Measurements from ENCODE around the gene REPS1. TPM values are rescaled to one million over a fixed set of nuclear protein-coding genes. Genes with fewer than 3 reads are reported as not detected.

REPS1 gene
- total and polyA plus RNA-seq, 2 of the 13 experiments (the other 11 are each of a cell fraction or from before 2014, with no cell fraction given): 36.4 to 38.3 TPM

- TF ChIP-seq ZNF280B (CRISPR knock-in tag; IDR thresholded peaks at IDR 0.05; ENCODE audit: borderline replicate concordance): no peak; the same call in 1 of the 2 replicates
- TF ChIP-seq SETDB1 (CRISPR knock-in tag; IDR thresholded peaks at IDR 0.05; ENCODE audit: borderline replicate concordance): no peak
- no peak for TF ChIP-seq ZNF138 (CRISPR knock-in tag; IDR thresholded peaks at IDR 0.05; ENCODE audit: low read depth)
- no peak for TF ChIP-seq KLF16 (CRISPR knock-in tag; IDR thresholded peaks at IDR 0.05)
- TF ChIP-seq ZNF816 (CRISPR knock-in tag; IDR thresholded peaks at IDR 0.05; ENCODE audit: borderline replicate concordance): no peak
- no peak for TF ChIP-seq BRD4 (CRISPR knock-in tag; IDR thresholded peaks at IDR 0.05)
- no peak for TF ChIP-seq ZNF496 (CRISPR knock-in tag; IDR thresholded peaks at IDR 0.05; ENCODE audit: insufficient replicate concordance)
- TF ChIP-seq YEATS2 (CRISPR knock-in tag; IDR thresholded peaks at IDR 0.05; ENCODE audit: borderline replicate concordance): no peak
- TF ChIP-seq ZFP82 (CRISPR knock-in tag; IDR thresholded peaks at IDR 0.05; ENCODE audit: borderline replicate concordance): no peak
- no peak for TF ChIP-seq NCOA5 (CRISPR knock-in tag; IDR thresholded peaks at IDR 0.05)
- TF ChIP-seq ZNF652 (CRISPR knock-in tag; IDR thresholded peaks at IDR 0.05; ENCODE audit: borderline replicate concordance, low read depth): no peak
- TF ChIP-seq ZNF710 (CRISPR knock-in tag; IDR thresholded peaks at IDR 0.05; ENCODE audit: borderline replicate concordance): no peak
- TF ChIP-seq SSRP1 (CRISPR knock-in tag; IDR thresholded peaks at IDR 0.05): no peak
- TF ChIP-seq CCAR2 (optimal IDR thresholded peaks at IDR 0.05; ENCODE audit: low read depth, low read length): no peak
- no peak for TF ChIP-seq REPIN1 (CRISPR knock-in tag; IDR thresholded peaks at IDR 0.05; ENCODE audit: borderline replicate concordance, low read depth)
- TF ChIP-seq GLMP (CRISPR knock-in tag; IDR thresholded peaks at IDR 0.05; ENCODE audit: borderline replicate concordance): no peak
- 0 out of 2 replicates have a peak, but pooled peaks have one; percentile 42 for TF ChIP-seq PHF20 (CRISPR knock-in tag; IDR thresholded peaks at IDR 0.05)
- TF ChIP-seq ZNF781 (CRISPR knock-in tag; IDR thresholded peaks at IDR 0.05; ENCODE audit: borderline replicate concordance, not compliant biosample characterization): no peak
- TF ChIP-seq CREB1 (IDR thresholded peaks at IDR 0.05): no peak
- no peak for TF ChIP-seq CREB1 (CRISPR knock-in tag; IDR thresholded peaks at IDR 0.05)
- TF ChIP-seq SP1 (IDR thresholded peaks at IDR 0.05): no peak
- TF ChIP-seq SP1 (CRISPR knock-in tag; IDR thresholded peaks at IDR 0.05): no peak
- no peak for TF ChIP-seq ZNF350 (CRISPR knock-in tag; IDR thresholded peaks at IDR 0.05; ENCODE audit: borderline replicate concordance, low read depth)
- TF ChIP-seq SAFB2 (CRISPR knock-in tag; IDR thresholded peaks at IDR 0.05; ENCODE audit: borderline replicate concordance, low read depth): 0 out of 2 replicates have a peak, but pooled peaks have one; percentile 29
Measured at GRCh38 chr6:139028658-139029469, 40.8 kb upstream of the REPS1 start, which contains the start of gene ABRACL (continued).
